Activated CD4-positive, alpha-beta memory T cell treated with anti-CD3 and anti-CD28 coated beads, Interleukin-2, amount 10 ng/mL, durations not matched to agents 7 days and 5 days (primary cell): ENCODE results near the gene PLEKHA4. TPM values are rescaled to one million over a fixed set of nuclear protein-coding genes. Genes with fewer than 3 reads are reported as not detected.
"Not testable (repeated sequence)": the region's sequence is repeated elsewhere in the genome, so short reads cannot be mapped to it uniquely, and the experiment has no call there.

Experiments
- CTCF ChIA-PET: fragments of 350-600 bp; sonication (Branson Sonifier 250); formaldehyde crosslinking; loops from one replicate; lab custom pipeline; 2021; ENCODE audit warnings: antibody characterized with exemption, inconsistent platforms; lab: Charles Lee
- POLR2A ChIA-PET: fragments of 350-600 bp; sonication (Branson Sonifier 250); formaldehyde crosslinking; loops from one replicate; lab custom pipeline; 2021; ENCODE audit warnings: antibody characterized with exemption; lab: Charles Lee
- DNase-seq: peaks from one replicate; pipeline ENCODE4 v3.0.0-alpha.2; 2020
- H3K27ac Mint-ChIP-seq: one replicate; pipeline ENCODE4 v1.8.0; 2021; ENCODE audit warnings: mild to moderate bottlenecking, mixed read lengths
- H3K27me3 Mint-ChIP-seq: one replicate; pipeline ENCODE4 v1.8.0; 2021; ENCODE audit warnings: mixed read lengths
- H3K36me3 Mint-ChIP-seq: one replicate; pipeline ENCODE4 v1.8.0; 2021; ENCODE audit warnings: low read depth, mixed read lengths
- H3K4me1 Mint-ChIP-seq: one replicate; pipeline ENCODE4 v1.8.0; 2021; ENCODE audit warnings: mixed read lengths
- H3K4me3 Mint-ChIP-seq: one replicate; pipeline ENCODE4 v1.8.0; 2021; ENCODE audit warnings: mild to moderate bottlenecking, mixed read lengths
- H3K9me3 Mint-ChIP-seq: one replicate; pipeline ENCODE4 v1.8.0; 2021; ENCODE audit warnings: mixed read lengths
- total RNA-seq, 2 experiments: library from RNA; stranded (reverse); gene quantifications; one replicate each; pipeline ENCODE4 v1.2.3, GENCODE V29; 2021

PLEKHA4 gene
- total RNA-seq, 2 experiments from 2014 or later, result 4.5 to 5.5 TPM

DNA sequence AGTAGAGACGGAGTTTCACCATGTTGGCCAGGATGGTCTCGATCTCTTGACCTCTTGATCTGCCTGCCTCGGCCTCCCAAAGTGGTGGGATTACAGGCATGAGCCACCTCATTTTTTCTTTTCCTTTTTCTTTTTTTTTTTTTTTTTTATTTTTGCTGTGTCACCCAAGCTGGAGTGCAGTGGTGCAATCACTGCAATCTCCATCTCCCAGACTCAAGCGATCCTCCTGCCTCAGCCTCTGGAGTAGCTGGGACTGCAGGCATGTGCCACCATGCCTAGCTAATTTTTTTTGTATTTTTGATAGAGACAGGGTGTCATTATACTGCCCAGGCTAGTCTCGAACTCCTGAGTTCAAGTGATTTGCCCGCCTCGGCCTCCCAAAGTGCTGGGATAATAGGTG is 33.9 kb upstream of the PLEKHA4 start:
- not testable (repeated sequence) for H3K9me3 Mint-ChIP-seq, H3K4me3 Mint-ChIP-seq, DNase-seq, H3K27me3 Mint-ChIP-seq
- peak overlapping the region; percentile 16 for H3K27ac Mint-ChIP-seq
- ChIA-PET CTCF (interaction anchor here (1.6 kb wide), 1 partner anchor 59 kb away, joined by 5 read pairs; no protein-coding TSS in a partner anchor), POLR2A (interaction anchor here (4.8 kb wide), 1 partner anchor 28 kb away, joined by 125 read pairs; the partner anchor contains the start of gene PPP1R15A)
- H3K4me1 Mint-ChIP-seq, result peaks cover 30% of the 10 kb centered on the region
- peaks cover 51% of the 10 kb centered on the region for H3K36me3 Mint-ChIP-seq

DNA sequence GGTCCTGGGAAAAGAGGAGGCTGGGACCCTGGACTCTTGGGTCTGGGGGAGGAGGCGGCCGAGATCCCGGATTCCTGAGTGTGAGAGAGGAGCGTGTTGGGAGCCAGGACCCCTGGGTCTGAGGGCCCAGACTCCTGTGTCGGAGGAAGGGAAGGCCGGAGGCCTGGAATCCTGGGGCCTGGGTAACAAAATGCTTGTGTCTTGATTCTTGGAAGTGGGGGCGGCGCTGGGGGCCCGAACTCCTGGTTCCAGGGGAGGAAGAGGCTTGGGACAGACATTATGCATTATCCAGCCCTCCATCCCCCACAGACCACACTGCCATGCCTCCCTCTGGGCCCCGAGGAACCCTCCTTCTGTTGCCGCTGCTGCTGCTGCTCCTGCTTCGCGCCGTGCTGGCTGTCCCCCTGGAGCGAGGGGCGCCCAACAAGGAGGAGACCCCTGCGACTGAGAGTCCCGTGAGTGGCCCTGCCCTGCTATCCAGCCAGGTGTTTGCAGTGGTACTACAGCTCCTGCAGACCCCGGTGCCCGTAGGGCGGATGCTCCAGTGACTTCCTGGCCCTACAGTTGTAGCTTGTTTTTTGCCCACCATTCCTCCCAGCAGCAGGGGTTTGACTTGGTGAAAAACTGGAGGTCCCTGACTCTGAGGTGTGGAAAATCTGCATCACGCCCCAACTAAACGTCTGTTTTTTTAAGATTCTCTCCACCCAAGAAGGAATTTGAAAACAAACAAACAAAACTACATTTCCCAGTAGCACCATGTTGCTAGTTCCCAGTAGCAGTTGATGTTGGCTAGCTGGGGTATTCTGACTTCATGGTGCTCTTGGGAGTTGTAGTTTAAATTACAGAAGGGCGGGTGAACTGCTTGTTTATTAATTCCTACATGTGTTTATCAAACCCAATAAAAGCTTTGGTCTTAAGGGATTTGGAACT is 32.3 kb upstream of the PLEKHA4 start:
- Mint-ChIP-seq H3K27ac (peak overlapping the region; percentile 94), H3K4me1 (peaks cover 36% of the 10 kb centered on the region), H3K4me3 (peak overlapping the region; percentile 96), H3K27me3 (no peaks in the 10 kb centered on the region), H3K36me3 (peaks cover 41% of the 10 kb centered on the region), H3K9me3 (no peaks in the 10 kb centered on the region)
- peak; percentile 37 for DNase-seq
- POLR2A ChIA-PET, result interaction anchor here (0.7 to 4.8 kb wide), 21 partner anchors 10 to 176 kb away, joined by 3 to 125 read pairs (median 4); partner anchors contain the start of genes BAX, BCAT2, DHDH and FTL
- CTCF ChIA-PET, result interaction anchor here (0.6 to 2.3 kb wide), 17 partner anchors 10 to 117 kb away, joined by 3 to 21 read pairs (median 4); partner anchors contain the start of genes DHDH, GYS1, PPP1R15A and RUVBL2

- Mint-ChIP-seq H3K9me3 (no peaks in the 10 kb centered on the region), H3K4me1 (peaks cover 39% of the 10 kb centered on the region), H3K27me3 (peaks cover 6% of the 10 kb centered on the region), H3K36me3 (peaks cover 34% of the 10 kb centered on the region), H3K4me3 (peak within 1 kb of the TSS; percentile 96), H3K27ac (peak within 1 kb of the TSS; percentile 94)
- DNase-seq, result peak; percentile 100
- ChIA-PET POLR2A (interaction anchor here (0.8 to 4.8 kb wide), 14 partner anchors 14 to 94 kb away, joined by 3 to 125 read pairs (median 8); partner anchors contain the start of genes BAX, BCAT2, DHDH and FTL), CTCF (interaction anchor here (0.9 to 2.3 kb wide), 13 partner anchors 11 to 112 kb away, joined by 3 to 21 read pairs (median 4); partner anchors contain the start of genes DHDH, GYS1, PPP1R15A and RUVBL2)
Measured at GRCh38 chr19:48899781-48900476, 31.5 kb upstream of the PLEKHA4 start, which contains the start of gene NUCB1. TSS of gene NUCB1 (plus strand) at chr19:48900312. CDS start at chr19:48900797, 485 bp downstream.

- ChIA-PET POLR2A (interaction anchor here (0.8 to 4.8 kb wide), 11 partner anchors 13 to 94 kb away, joined by 3 to 125 read pairs (median 9); partner anchors contain the start of genes DHDH, FTL, GYS1 and PPP1R15A), CTCF (interaction anchor here (1.0 to 2.3 kb wide), 11 partner anchors 12 to 104 kb away, joined by 3 to 21 read pairs (median 5); partner anchors contain the start of genes GYS1, PPP1R15A and RUVBL2)
- not testable (repeated sequence) for H3K4me3 Mint-ChIP-seq, DNase-seq, H3K9me3 Mint-ChIP-seq
- H3K27me3 Mint-ChIP-seq, result peaks cover 11% of the 10 kb centered on the region
- peak overlapping the region; percentile 59 for H3K27ac Mint-ChIP-seq
- H3K36me3 Mint-ChIP-seq, result peaks cover 28% of the 10 kb centered on the region
- peaks cover 42% of the 10 kb centered on the region for H3K4me1 Mint-ChIP-seq
Measured at GRCh38 chr19:48899386-48899749, 31.0 kb upstream of the PLEKHA4 start.

GRCh38 chr19:48897181-48897580 is 28.8 kb upstream of the PLEKHA4 start:
- Mint-ChIP-seq H3K4me1 (peaks cover 32% of the 10 kb centered on the region), H3K27ac (no peak overlapping the region), H3K4me3 (no peak overlapping the region), H3K9me3 (no peaks in the 10 kb centered on the region), H3K36me3 (peaks cover 16% of the 10 kb centered on the region), H3K27me3 (peaks cover 17% of the 10 kb centered on the region)
- ChIA-PET POLR2A (interaction anchor here (5.2 kb wide), 1 partner anchor 22 kb away, joined by 43 read pairs; the partner anchor contains the start of gene PPP1R15A), CTCF (interaction anchor here (1.3 kb wide), 1 partner anchor 50 kb away, joined by 3 read pairs; no protein-coding TSS in a partner anchor)
- DNase-seq, result no peak

- no peak overlapping the region for H3K4me3 Mint-ChIP-seq
- POLR2A ChIA-PET, result interaction anchor here (1.0 to 5.2 kb wide), 2 partner anchors 15 to 21 kb away, joined by 5 to 43 read pairs; partner anchors contain the start of gene PPP1R15A
Measured at GRCh38 chr19:48896191-48896720, 27.8 kb upstream of the PLEKHA4 start.

GRCh38 chr19:48895226-48895625 is 26.8 kb upstream of the PLEKHA4 start:
- Mint-ChIP-seq H3K4me1 (peaks cover 26% of the 10 kb centered on the region), H3K36me3 (peaks cover 2% of the 10 kb centered on the region), H3K27me3 (peaks cover 22% of the 10 kb centered on the region), H3K4me3 (no peak overlapping the region), H3K27ac (no peak overlapping the region), H3K9me3 (no peaks in the 10 kb centered on the region)
- ChIA-PET CTCF (interaction anchor here (0.8 kb wide), 1 partner anchor 52 kb away, joined by 3 read pairs; no protein-coding TSS in a partner anchor), POLR2A (interaction anchor here (1.0 to 5.2 kb wide), 3 partner anchors 14 to 20 kb away, joined by 5 to 43 read pairs (median 7); partner anchors contain the start of gene PPP1R15A)
- DNase-seq, result no peak

More at GRCh38 chr19:48896191-48896720, 27.8 kb upstream of the PLEKHA4 start:
- no peak overlapping the region for H3K27ac Mint-ChIP-seq
- H3K4me1 Mint-ChIP-seq, result peaks cover 30% of the 10 kb centered on the region
- peaks cover 10% of the 10 kb centered on the region for H3K36me3 Mint-ChIP-seq
- H3K9me3 Mint-ChIP-seq, result no peaks in the 10 kb centered on the region
- peaks cover 19% of the 10 kb centered on the region for H3K27me3 Mint-ChIP-seq
- peak; percentile 29 for DNase-seq
- CTCF ChIA-PET, result interaction anchor here (0.8 to 1.3 kb wide), 3 partner anchors 49 to 97 kb away, joined by 3 read pairs; partner anchors contain the start of genes GYS1 and RUVBL2

GRCh38 chr19:48890551-48890950 is 22.1 kb upstream of the PLEKHA4 start:
- no peak overlapping the region for H3K4me3 Mint-ChIP-seq
- no peak overlapping the region for H3K27ac Mint-ChIP-seq
- H3K9me3 Mint-ChIP-seq, result no peaks in the 10 kb centered on the region
- ChIA-PET CTCF (no interaction called here), POLR2A (no interaction called here)
- H3K27me3 Mint-ChIP-seq, result peaks cover 22% of the 10 kb centered on the region
- no peak for DNase-seq
- H3K4me1 Mint-ChIP-seq, result peaks cover 12% of the 10 kb centered on the region
- no peaks in the 10 kb centered on the region for H3K36me3 Mint-ChIP-seq

DNA sequence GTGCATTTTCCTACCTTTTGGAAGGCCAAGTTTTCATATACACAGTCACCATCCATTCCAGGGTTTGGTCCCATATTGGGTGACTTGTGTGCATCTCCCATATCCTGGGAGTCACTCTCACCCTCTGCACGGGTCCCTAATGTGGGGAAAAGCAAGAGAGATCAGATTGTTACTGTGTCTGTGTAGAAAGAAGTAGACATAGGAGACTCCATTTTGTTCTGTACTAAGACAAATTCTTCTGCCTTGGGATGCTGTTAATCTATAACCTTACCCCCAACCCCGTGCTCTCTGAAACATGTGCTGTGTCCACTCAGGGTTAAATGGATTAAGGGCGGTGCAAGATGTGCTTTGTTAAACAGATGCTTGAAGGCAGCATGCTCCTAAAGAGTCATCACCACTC is 21.1 kb upstream of the PLEKHA4 start:
- H3K27me3 Mint-ChIP-seq, result peaks cover 12% of the 10 kb centered on the region
- DNase-seq, H3K36me3 Mint-ChIP-seq, H3K9me3 Mint-ChIP-seq, H3K4me1 Mint-ChIP-seq, H3K27ac Mint-ChIP-seq, CTCF ChIA-PET, H3K4me3 Mint-ChIP-seq: not testable (repeated sequence)
- POLR2A ChIA-PET, result interaction anchor here (0.9 kb wide), 1 partner anchor 14 kb away, joined by 4 read pairs; no protein-coding TSS in a partner anchor

DNA sequence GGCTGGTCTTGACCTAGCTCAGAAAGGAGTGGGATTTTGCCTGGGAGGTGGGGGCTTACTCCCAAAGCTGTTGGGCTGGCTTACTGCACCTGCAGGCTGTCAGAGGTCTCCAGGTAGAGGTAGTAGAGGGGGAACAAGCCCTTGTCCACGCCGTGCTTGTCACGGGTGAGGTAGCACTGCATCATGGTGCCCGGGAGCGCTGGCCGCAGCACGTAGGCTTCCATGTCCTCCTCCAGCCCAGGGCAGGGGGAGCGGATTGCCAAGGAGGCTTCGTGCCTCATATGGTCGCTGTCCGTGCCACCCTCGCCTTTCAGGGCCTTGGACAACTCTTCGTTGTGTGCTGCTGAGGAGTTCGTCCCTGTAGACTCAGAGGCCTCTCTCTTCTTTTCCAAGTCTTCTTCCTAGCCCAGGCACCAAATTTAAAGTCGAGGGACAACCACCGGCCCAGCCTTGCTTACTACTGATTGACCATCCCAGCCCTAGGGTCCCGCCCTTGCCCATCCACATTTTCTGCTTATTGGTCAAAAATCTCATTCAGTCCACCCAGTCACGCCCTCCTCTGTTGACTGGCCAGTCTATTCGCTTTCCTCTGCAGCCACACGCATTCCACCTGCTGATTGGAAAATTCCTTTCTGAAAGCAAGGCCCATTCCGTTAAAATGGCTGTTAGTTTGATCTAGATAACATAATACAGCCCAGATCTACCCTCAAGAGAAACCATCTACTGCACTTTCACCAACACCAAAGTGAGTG is 19.6 kb upstream of the PLEKHA4 start:
- no peak for DNase-seq
- H3K27me3 Mint-ChIP-seq, result peaks cover 9% of the 10 kb centered on the region
- H3K27ac Mint-ChIP-seq, result no peak overlapping the region
- peaks cover 7% of the 10 kb centered on the region for H3K4me1 Mint-ChIP-seq
- POLR2A ChIA-PET, result interaction anchor here (0.9 to 2.5 kb wide), 3 partner anchors 9 to 16 kb away, joined by 3 to 6 read pairs (median 5); no protein-coding TSS in a partner anchor
- H3K9me3 Mint-ChIP-seq, result no peaks in the 10 kb centered on the region
- H3K4me3 Mint-ChIP-seq, result no peak overlapping the region
- H3K36me3 Mint-ChIP-seq, result no peaks in the 10 kb centered on the region
- CTCF ChIA-PET, result no interaction called here

DNA sequence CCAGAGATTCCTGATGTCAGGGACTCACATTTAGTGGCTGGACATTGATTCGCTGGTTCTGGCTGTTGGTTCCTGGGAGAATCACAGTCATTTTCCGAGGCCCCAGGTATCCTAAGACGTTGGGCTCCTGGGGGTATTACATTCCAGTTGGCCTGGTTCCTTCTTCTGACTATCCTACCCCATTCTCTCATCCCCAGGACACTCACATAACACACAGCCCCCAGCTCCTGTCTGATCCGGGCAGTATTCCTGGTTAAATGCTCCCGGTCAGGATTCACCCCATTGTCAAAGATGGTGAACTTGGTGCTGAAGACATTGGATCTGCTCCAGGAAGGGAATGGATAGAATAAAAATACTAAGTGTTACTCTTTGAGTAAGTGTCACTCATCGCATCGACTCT is 15.3 kb upstream of the PLEKHA4 start:
- POLR2A ChIA-PET, result no interaction called here
- Mint-ChIP-seq H3K4me1 (peaks cover 1% of the 10 kb centered on the region), H3K36me3 (peaks cover 16% of the 10 kb centered on the region), H3K27ac (no peak overlapping the region), H3K4me3 (no peak overlapping the region), H3K27me3 (no peaks in the 10 kb centered on the region), H3K9me3 (peaks cover 2% of the 10 kb centered on the region)
- CTCF ChIA-PET, result no interaction called here
- no peak for DNase-seq
